ENCODE measurements around the gene GNAO1.

GNAO1 gene

DNA sequence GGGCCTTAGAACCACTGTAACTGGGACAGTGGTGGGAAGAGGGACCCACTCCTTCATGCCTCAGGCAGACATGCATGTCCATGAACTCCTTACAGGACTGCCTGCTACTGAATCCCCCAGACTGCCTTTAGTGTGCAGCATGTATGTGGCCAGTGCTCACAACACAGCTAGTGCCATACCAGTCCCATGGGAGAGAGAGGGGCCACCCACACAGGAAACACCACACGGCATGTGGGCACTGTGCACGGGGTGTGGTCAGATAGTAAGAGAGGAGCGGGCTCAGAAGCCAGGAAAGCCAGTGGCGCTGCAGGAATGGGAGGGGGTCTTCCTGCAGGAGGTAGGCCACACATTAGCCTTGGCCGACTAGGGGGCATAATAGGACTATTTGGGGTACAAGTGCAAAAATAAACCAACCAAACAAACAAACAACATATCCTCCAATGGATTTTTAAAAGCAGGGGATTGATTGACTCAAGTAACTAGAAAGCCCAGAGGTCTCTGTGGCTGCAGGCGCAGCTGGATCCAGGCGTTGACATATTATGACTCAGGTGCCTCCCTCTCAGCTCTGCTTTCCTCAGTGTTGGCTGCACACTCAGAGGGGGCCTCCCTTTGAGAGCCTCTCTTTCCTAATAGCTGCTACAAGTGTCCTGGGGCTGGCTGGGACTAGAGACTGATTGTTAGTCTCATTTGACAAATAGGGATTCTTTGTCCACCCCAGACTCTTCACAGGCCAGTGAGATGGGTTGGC, 129.7 kb downstream of the GNAO1 start:
- no peak overlapping the region for H3K4me3 ChIP-seq (ENCODE audit: low read depth, low read length)
- DNase-seq (ENCODE audit: low read depth) = no peak

DNA sequence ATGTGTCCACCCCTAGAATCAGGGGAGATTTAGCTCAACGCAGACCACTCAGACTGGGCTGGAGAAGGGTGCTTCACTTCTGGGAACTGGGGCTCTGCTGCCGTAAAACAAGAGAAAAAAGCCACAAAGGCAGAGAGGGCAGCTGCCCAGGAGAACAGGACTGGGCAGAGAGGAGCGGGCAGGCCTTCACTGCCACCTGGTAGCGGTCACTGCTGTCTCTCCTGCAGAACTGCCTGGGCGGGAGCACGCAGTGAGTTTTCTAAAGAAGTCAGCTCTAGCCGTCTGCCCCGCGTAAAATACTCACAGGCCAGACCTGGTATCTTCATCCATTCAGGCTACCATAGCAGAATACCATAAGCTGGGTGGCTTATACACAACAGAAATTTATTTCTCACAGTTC, 130.3 kb downstream of the GNAO1 start:
- no peak overlapping the region for H3K4me3 ChIP-seq (ENCODE audit: low read depth, low read length)
- DNase-seq (ENCODE audit: low read depth) = no peak

- no peak overlapping the region for H3K4me3 ChIP-seq (ENCODE audit: low read depth, low read length)
- DNase-seq (ENCODE audit: low read depth) = no peak
These were observed 133.1 kb downstream of the GNAO1 start for GRCh38 chr16:56324406-56324805.

- H3K4me3 ChIP-seq (ENCODE audit: low read depth, low read length) = no peak overlapping the region
- DNase-seq (ENCODE audit: low read depth) = no peak
These were observed 134.7 kb downstream of the GNAO1 start for GRCh38 chr16:56325956-56326355.

DNA sequence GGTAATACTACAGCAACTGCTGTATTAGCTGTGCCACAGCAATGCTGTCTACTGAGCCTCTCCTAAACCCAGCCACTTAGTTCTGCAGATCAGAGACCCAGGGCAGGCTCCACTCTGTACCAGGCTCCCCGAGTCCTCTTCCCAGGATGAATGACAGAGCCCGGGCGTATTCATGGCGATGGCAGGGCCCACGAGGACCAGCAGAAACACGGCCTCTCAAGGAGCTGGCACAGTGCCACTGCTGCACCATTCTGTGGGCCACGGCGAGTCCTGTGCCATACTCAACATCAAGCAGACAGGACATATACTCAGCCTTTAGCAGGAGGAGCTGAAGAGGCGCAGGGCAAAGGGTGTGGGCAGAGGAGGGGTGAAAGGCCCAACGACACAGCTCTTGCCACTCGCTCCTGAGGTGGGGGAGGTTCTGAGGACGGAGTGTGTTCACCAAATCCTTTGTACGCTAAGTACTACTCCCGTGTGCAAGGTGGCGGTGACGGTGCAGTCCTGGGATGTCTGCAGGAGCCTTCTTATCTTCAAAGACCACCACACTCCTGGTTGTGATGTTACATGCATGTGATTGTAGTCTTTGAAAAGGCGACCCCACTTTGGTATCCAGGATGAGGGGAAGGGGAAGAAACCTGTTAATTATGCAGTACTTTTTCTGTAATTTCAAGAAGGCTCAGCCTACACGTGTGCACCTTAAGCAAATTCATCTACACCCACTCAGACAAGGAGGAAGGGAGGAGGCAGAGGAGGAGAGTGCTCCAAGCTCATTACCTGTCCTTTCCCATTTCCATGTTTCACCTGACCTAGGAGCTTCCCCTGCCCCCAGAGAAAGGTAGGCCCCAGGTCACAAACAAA, 136.0 kb downstream of the GNAO1 start:
- H3K4me3 ChIP-seq (ENCODE audit: low read depth, low read length) = no peak overlapping the region
- DNase-seq (ENCODE audit: low read depth) = no peak

- no peak for DNase-seq (ENCODE audit: low read depth)
- H3K4me3 ChIP-seq (ENCODE audit: low read depth, low read length) = no peak overlapping the region
These were observed 136.6 kb downstream of the GNAO1 start for GRCh38 chr16:56327929-56328258.

DNA sequence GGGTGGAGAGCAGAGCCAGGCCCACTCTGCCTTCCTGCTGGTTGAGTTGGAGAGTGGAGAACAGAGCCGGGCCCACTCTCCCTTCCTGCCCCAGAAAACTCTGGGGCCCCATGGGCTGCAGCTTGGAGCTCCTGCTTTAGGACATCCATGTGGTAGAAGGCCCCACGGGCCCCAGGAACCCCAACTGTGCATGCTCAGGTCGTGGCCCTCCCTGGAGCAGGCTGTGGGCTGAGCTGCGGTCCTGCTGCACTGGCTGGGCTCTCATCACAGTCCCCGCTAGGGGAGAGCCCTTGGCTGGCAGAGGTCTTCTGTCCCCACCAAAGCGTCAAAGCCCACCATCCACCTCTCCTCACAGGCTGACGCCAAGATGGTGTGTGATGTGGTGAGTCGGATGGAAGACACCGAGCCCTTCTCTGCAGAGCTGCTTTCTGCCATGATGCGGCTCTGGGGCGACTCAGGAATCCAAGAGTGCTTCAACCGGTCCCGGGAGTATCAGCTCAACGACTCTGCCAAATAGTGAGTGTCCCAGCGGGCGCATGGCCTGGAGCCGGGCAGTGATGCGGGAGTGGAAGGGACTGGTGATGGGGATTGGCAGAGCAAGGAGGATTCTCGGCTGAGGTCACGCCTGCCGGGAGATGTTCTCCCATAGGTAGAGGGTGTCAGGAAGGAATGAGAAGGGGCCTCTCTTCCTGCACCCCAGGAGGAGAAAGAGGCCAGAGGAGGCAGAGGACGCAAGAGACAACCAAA, 137.2 kb downstream of the GNAO1 start:
- no peak for DNase-seq (ENCODE audit: low read depth)

DNA sequence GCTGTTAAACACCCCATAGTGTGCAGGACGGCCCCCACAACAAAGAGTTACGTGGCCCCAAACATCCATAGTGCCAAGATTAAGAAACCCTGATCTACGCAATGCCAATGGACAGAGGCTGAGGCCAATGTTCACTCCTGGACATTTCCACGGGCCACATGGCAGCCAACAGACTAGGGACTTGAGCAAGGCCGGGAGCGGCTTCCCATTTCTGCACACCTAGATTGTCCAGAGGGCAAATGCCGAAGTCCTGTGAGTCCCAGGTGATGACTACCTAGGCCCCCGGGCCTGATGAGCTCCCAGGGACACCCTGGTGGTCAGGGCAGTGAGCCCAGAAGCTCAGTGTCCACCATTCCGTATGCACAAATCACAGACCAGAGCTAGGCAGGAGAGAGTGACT, 138.6 kb downstream of the GNAO1 start:
- DNase-seq (ENCODE audit: low read depth) = no peak
- no peak overlapping the region for H3K4me3 ChIP-seq (ENCODE audit: low read depth, low read length)

More for the DNA sequence above, 137.2 kb downstream of the GNAO1 start:
- H3K4me3 ChIP-seq (ENCODE audit: low read depth, low read length) = no peak overlapping the region

- no peak overlapping the region for H3K4me3 ChIP-seq (ENCODE audit: low read depth, low read length)
- no peak for DNase-seq (ENCODE audit: low read depth)
These were observed 139.2 kb downstream of the GNAO1 start for GRCh38 chr16:56330476-56330875.

GRCh38 chr16:56331399-56331798, 140.1 kb downstream of the GNAO1 start:
- no peak overlapping the region for H3K4me3 ChIP-seq (ENCODE audit: low read depth, low read length)
- DNase-seq (ENCODE audit: low read depth) = no peak

DNA sequence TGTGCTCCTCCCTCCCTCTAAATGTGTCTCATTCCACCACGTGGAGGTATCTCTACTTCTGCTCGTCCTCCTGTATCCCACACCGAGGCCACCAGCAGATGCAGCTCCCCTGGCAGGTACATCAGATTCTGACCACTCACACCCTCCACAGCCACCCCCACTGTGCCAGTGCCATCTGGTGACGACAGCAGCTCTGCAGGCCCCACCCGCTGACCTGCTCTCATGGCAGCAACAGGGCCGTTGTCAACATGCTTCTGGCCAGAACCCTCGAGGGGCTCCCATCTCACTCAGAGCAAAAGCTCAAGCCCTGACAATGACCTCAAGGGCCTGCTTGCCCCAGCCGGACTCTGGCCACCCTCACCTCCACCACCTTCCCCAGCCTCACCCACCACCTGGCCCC, 140.6 kb downstream of the GNAO1 start:
- H3K4me3 ChIP-seq (ENCODE audit: low read depth, low read length) = no peak overlapping the region
- no peak for DNase-seq (ENCODE audit: low read depth)

DNA sequence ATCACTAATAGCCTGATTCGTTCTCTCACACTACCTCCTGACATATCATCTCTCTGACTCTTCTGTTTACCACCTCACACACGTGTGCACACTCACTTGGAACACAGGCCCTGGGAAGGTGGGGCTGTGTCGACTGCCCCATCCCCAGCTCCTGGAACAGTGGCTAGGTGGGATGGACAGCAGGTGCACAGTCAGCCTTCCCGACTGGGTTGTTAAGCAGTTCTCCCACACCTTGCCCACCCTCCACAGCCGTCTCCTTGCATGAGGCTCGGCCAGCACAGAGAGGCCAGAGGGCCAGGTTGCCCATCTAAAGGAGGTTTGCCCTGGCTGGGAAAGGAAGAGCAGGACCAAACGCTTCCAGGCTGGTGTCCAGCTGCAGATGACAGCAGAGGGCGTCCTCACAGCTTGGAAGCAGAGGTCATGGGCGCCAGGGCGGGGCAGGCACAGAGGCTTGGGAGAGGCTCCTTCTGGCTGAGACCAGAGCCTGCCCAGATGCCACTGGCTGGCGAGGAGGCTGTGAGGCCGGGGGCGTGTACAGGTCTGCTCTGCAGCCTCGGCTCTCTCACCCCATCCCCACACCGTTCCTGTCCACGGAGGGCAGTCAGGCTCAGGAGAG, 141.3 kb downstream of the GNAO1 start:
- DNase-seq (ENCODE audit: low read depth) = peak; percentile 21

DNA sequence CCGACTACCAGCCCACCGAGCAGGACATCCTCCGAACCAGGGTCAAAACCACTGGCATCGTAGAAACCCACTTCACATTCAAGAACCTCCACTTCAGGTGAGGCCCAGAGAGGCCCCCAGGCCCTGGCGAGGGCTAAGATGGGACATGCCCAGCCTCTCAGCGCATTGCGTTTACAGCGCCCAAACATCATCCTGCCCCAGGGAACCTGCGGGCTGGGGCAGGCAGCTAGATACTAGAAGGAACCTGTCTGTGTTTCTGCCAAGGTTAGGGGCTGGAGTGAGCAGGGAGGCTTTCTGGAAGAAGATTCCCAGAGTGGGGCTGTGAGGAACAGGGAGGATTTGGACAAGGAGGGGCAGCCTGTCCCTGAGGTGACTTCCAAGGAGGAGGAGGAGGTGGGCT, 143.5 kb downstream of the GNAO1 start:
- no peak overlapping the region for H3K4me3 ChIP-seq (ENCODE audit: low read depth, low read length)
- no peak for DNase-seq (ENCODE audit: low read depth)

More for the DNA sequence above, 141.3 kb downstream of the GNAO1 start:
- no peak overlapping the region for H3K4me3 ChIP-seq (ENCODE audit: low read depth, low read length)

- H3K4me3 ChIP-seq (ENCODE audit: low read depth, low read length) = no peak overlapping the region
- no peak for DNase-seq (ENCODE audit: low read depth)
These were observed 144.9 kb downstream of the GNAO1 start for GRCh38 chr16:56336071-56336688.

GRCh38 chr16:56336711-56337110, 145.4 kb downstream of the GNAO1 start:
- H3K4me3 ChIP-seq (ENCODE audit: low read depth, low read length) = no peak overlapping the region
- no peak for DNase-seq (ENCODE audit: low read depth)

GRCh38 chr16:56337131-56337857, 146.0 kb downstream of the GNAO1 start:
- DNase-seq (ENCODE audit: low read depth) = no peak
- H3K4me3 ChIP-seq (ENCODE audit: low read depth, low read length) = no peak overlapping the region

DNA sequence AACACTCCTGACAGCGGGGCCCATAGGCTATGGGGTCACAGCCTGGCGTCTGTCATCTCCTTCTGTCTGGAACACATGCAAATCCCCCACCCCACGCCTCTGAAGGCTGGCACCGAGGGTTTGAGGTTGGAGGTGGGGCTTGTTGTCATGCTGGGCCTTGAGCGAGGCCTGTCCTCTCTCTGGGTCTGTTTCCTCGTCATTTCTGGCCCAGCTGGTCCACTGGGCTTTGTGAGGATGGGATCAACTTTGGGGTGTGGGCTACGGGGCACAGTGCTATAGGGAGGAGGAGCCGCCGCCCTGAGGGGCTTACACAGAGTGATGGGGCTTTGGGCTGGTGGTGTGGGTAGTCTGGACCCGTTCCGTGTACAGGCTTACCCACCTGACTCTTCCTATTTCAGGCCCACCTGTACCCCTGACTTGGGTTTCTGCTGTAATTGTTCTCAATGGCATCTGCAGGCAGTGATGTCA, 146.6 kb downstream of the GNAO1 start:
- H3K4me3 ChIP-seq (ENCODE audit: low read depth, low read length) = no peak overlapping the region
- DNase-seq (ENCODE audit: low read depth) = no peak

GRCh38 chr16:56338566-56339318, 147.5 kb downstream of the GNAO1 start:
- DNase-seq (ENCODE audit: low read depth) = no peak
- H3K4me3 ChIP-seq (ENCODE audit: low read depth, low read length) = no peak overlapping the region

Measured in skeletal muscle cell (primary cell).